ENCODE data around the gene DHTKD1. TPM values are rescaled to one million over a fixed set of nuclear protein-coding genes. Genes with fewer than 3 reads are reported as not detected.

DHTKD1 gene
- total RNA-seq, 1 experiment from 2014 or later, result 32.4 TPM

GRCh38 chr10:12042409-12042796 lies 26.4 kb upstream of the DHTKD1 start:
- peak; percentile 36 for DNase-seq (ENCODE audit: low spot score)
- intact Hi-C loops (cut with micrococcal nuclease; ENCODE audit: unreplicated experiment), result no loop called here
- H3K36me3 ChIP-seq (ENCODE audit: insufficient read depth, low read length, poor library complexity, severe bottlenecking), result no peaks in the 10 kb centered on the region
- no peaks in the 10 kb centered on the region for H3K9me3 ChIP-seq (ENCODE audit: low read depth, low read length, poor library complexity, severe bottlenecking)
- ChIA-PET CTCF (interaction anchor here (0.6 kb wide), 1 partner anchor 56 kb away, joined by 6 read pairs; no protein-coding TSS in a partner anchor), POLR2A (ENCODE audit: low non-redundant PET) (no interaction called here)
- H3K4me3 ChIP-seq (ENCODE audit: low read depth, low read length, poor library complexity, severe bottlenecking), result peak overlapping the region; percentile 99
- peak overlapping the region; percentile 100 for H3K27ac ChIP-seq (ENCODE audit: low read depth, low read length, poor library complexity, severe bottlenecking)
- TF ChIP-seq CTCF (conservative IDR thresholded peaks at IDR 0.05; ENCODE audit: low read depth, low read length), result no peak
- no peak for TF ChIP-seq EZH2 (IDR thresholded peaks at IDR 0.05; ENCODE audit: borderline replicate concordance, low read depth, low read length, poor library complexity, severe bottlenecking)
- no peaks in the 10 kb centered on the region for H3K27me3 ChIP-seq (replicated peaks; ENCODE audit: insufficient read depth, low read depth, low read length, poor library complexity)
- no TSS peak for BruUV-seq (replicated peaks)
- H3K4me1 ChIP-seq (ENCODE audit: insufficient read depth, low read length, poor library complexity, severe bottlenecking), result peaks cover 14% of the 10 kb centered on the region

GRCh38 chr10:12042797-12043651 lies 25.7 kb upstream of the DHTKD1 start, which contains the start of gene UPF2:
Gene UPF2 (minus strand): TSS chr10:12042809. CDS start chr10:12035423, 7,386 bp downstream.
- ChIA-PET POLR2A (ENCODE audit: low non-redundant PET) (no interaction called here), CTCF (interaction anchor here (0.6 kb wide), 1 partner anchor 57 kb away, joined by 6 read pairs; no protein-coding TSS in a partner anchor)
- no TSS peak for BruUV-seq (replicated peaks)
- TF ChIP-seq EZH2 (IDR thresholded peaks at IDR 0.05; ENCODE audit: borderline replicate concordance, low read depth, low read length, poor library complexity, severe bottlenecking) (no peak), CTCF (conservative IDR thresholded peaks at IDR 0.05; ENCODE audit: low read depth, low read length) (no peak)
- no peaks in the 10 kb centered on the region for H3K36me3 ChIP-seq (ENCODE audit: insufficient read depth, low read length, poor library complexity, severe bottlenecking)
- H3K27me3 ChIP-seq (replicated peaks; ENCODE audit: insufficient read depth, low read depth, low read length, poor library complexity), result no peaks in the 10 kb centered on the region
- intact Hi-C loops (cut with micrococcal nuclease; ENCODE audit: unreplicated experiment), result no loop called here
- H3K4me3 ChIP-seq (ENCODE audit: low read depth, low read length, poor library complexity, severe bottlenecking), result peak within 1 kb of the TSS; percentile 99
- H3K9me3 ChIP-seq (ENCODE audit: low read depth, low read length, poor library complexity, severe bottlenecking), result no peaks in the 10 kb centered on the region
- peaks cover 14% of the 10 kb centered on the region for H3K4me1 ChIP-seq (ENCODE audit: insufficient read depth, low read length, poor library complexity, severe bottlenecking)
- peak within 1 kb of the TSS; percentile 100 for H3K27ac ChIP-seq (ENCODE audit: low read depth, low read length, poor library complexity, severe bottlenecking)
- DNase-seq (ENCODE audit: low spot score), result peak; percentile 99

GRCh38 chr10:12045596-12045995 lies 23.2 kb upstream of the DHTKD1 start:
- H3K4me3 ChIP-seq (ENCODE audit: low read depth, low read length, poor library complexity, severe bottlenecking), result no peak overlapping the region
- H3K27me3 ChIP-seq (replicated peaks; ENCODE audit: insufficient read depth, low read depth, low read length, poor library complexity), result no peaks in the 10 kb centered on the region
- no TSS peak for BruUV-seq (replicated peaks)
- ChIA-PET CTCF (no interaction called here), POLR2A (ENCODE audit: low non-redundant PET) (no interaction called here)
- no peaks in the 10 kb centered on the region for H3K9me3 ChIP-seq (ENCODE audit: low read depth, low read length, poor library complexity, severe bottlenecking)
- no peak overlapping the region for H3K27ac ChIP-seq (ENCODE audit: low read depth, low read length, poor library complexity, severe bottlenecking)
- no peaks in the 10 kb centered on the region for H3K36me3 ChIP-seq (ENCODE audit: insufficient read depth, low read length, poor library complexity, severe bottlenecking)
- H3K4me1 ChIP-seq (ENCODE audit: insufficient read depth, low read length, poor library complexity, severe bottlenecking), result peaks cover 11% of the 10 kb centered on the region
- DNase-seq (ENCODE audit: low spot score), result no peak
- intact Hi-C loops (cut with micrococcal nuclease; ENCODE audit: unreplicated experiment), result no loop called here
- TF ChIP-seq EZH2 (IDR thresholded peaks at IDR 0.05; ENCODE audit: borderline replicate concordance, low read depth, low read length, poor library complexity, severe bottlenecking) (no peak), CTCF (conservative IDR thresholded peaks at IDR 0.05; ENCODE audit: low read depth, low read length) (no peak)
